ENCODE data around the gene RGS7.
"Not testable (repeated sequence)": the region's sequence is repeated elsewhere in the genome, so short reads cannot be mapped to it uniquely, and the experiment has no call there.

DNA sequence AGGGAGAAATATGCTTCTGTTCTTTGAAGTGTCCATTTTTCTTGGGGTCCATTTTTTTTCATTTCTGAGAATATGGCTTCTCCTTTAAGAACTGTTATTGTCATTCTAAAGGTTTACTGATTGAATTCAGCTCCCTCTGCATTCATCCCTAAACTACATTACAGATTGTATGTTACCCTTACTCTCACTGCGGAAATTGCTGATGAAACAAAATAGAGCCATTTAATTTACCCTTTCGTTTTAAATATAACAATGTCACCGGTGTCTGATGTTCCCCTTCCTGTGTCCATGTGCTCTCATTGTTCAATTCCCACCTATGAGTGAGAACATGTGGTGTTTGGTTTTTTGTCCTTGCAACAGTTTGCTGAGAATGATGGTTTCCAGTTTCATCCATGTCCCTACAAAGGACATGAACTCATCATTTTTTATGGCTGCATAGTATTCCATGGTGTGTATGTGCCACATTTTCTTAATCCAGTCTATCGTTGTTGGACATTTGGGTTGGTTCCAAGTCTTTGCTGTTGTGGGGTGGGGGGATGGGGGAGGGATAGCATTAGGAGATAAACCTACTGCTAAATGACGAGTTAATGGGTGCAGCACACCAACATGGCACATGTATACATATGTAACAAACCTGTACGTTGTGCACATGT is 474.2 kb downstream of the RGS7 start:
- TF ChIP-seq, protein P1, sequence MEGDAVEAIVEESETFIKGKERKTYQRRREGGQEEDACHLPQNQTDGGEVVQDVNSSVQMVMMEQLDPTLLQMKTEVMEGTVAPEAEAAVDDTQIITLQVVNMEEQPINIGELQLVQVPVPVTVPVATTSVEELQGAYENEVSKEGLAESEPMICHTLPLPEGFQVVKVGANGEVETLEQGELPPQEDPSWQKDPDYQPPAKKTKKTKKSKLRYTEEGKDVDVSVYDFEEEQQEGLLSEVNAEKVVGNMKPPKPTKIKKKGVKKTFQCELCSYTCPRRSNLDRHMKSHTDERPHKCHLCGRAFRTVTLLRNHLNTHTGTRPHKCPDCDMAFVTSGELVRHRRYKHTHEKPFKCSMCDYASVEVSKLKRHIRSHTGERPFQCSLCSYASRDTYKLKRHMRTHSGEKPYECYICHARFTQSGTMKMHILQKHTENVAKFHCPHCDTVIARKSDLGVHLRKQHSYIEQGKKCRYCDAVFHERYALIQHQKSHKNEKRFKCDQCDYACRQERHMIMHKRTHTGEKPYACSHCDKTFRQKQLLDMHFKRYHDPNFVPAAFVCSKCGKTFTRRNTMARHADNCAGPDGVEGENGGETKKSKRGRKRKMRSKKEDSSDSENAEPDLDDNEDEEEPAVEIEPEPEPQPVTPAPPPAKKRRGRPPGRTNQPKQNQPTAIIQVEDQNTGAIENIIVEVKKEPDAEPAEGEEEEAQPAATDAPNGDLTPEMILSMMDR (IDR thresholded peaks at IDR 0.05) = not testable (repeated sequence)
- TF ChIP-seq POLR2A (IDR thresholded peaks at IDR 0.05) = not testable (repeated sequence)

Data from Peyer's patch (tissue), 4 donors.